Measurements from ENCODE around the gene LOXL4. TPM values are rescaled to one million over a fixed set of nuclear protein-coding genes. Genes with fewer than 3 reads are reported as not detected.
A peak's percentile ranks its signal among the peaks of the same experiment; 100 is the strongest.

The LOXL4 gene
- total RNA-seq, 1 experiment from 2014 or later, result 1.3 TPM

- TF ChIP-seq ELF1 (IDR thresholded peaks at IDR 0.05; ENCODE audit: borderline replicate concordance, low read depth), result no peak
- no peak for TF ChIP-seq POLR2A (IDR thresholded peaks at IDR 0.05; ENCODE audit: borderline replicate concordance, extremely low read depth, insufficient read depth, insufficient read length)
- no peak for TF ChIP-seq CEBPB (IDR thresholded peaks at IDR 0.05; ENCODE audit: low read depth)
- TF ChIP-seq EGR1 (IDR thresholded peaks at IDR 0.05; ENCODE audit: low read depth), result no peak
Measured at GRCh38 chr10:98309366-98310355, 41.7 kb upstream of the LOXL4 start (continued).

DNA sequence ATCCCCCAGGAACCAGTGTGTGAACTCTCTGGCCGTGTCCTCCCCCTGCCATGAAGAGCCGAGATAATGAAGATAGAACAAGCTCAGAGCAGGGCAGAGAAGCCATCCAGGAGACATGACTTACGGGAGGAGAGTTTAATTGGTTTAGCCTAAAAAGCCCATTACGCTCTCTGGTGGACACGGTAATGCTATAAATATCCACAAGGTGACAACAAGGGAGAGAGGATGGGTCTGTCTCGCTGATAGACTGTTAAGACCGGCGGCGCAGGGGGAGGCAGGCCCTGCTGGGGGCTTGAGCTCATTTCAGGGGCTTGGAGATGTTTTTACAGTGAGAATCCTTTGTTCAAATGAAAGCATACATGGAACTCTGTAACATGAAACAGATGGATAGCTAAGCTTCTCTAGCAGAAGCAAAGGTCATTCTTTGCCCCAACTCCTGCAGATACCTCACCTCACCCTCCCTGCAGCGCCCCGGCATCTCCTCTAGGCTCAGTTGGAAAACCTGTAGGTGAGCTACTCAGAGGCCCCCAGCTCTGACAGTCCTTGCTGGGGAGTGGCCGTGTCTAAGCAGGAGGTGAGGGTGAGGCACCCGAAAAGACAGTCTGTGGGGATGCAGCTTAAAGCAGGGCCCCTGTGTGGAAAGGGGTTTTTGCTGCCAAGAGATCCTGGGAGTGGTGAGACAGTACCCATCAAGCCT, 40.8 kb upstream of the LOXL4 start:
- H3K79me2 ChIP-seq (ENCODE audit: insufficient read depth, low read length), result no peaks in the 10 kb centered on the region
- H3K27me3 ChIP-seq (ENCODE audit: insufficient read depth, low read length), result no peaks in the 10 kb centered on the region
- ChIA-PET CTCF (interaction anchor here (0.8 to 2.8 kb wide), 21 partner anchors 9 to 863 kb away, joined by 3 to 36 read pairs (median 7); no protein-coding TSS in a partner anchor), POLR2A (interaction anchor here (1.1 to 1.8 kb wide), 3 partner anchors 40 to 64 kb away, joined by 3 to 10 read pairs (median 4); no protein-coding TSS in a partner anchor), RAD21 (ENCODE audit: low non-redundant PET in 1 of 2, low total read pairs in 2 of 2, uncharacterized antibody in 2 of 2, unreplicated experiment in 2 of 2) (interaction anchor here (0.6 to 2.1 kb wide), 11 partner anchors 12 to 139 kb away, joined by 3 to 9 read pairs (median 5); no protein-coding TSS in a partner anchor)
- no peaks in the 10 kb centered on the region for H4K20me1 ChIP-seq (ENCODE audit: insufficient read depth)
- peak overlapping the region; percentile 39 for H3K4me2 ChIP-seq (ENCODE audit: low read length)
- intact Hi-C loops (cut with micrococcal nuclease), result loop anchor here (1.0 to 2.0 kb wide), 4 partner anchors 47 to 394 kb away; no protein-coding TSS in a partner anchor
- no peaks in the 10 kb centered on the region for H3K36me3 ChIP-seq (ENCODE audit: control insufficient read depth in 1 of 2, insufficient read depth in 2 of 2, low read length in 2 of 2)
- H3K9me2 ChIP-seq (ENCODE audit: insufficient read depth), result no peaks in the 10 kb centered on the region
- H3K4me1 ChIP-seq (ENCODE audit: control insufficient read depth in 1 of 2, insufficient read depth in 2 of 2, low read length in 2 of 2), result peaks cover 2 to 10% of the 10 kb centered on the region in 2 experiments; a peak in 2 of 4 replicates
- no TSS peak for BruUV-seq (replicated peaks)
- H3K9me3 ChIP-seq (ENCODE audit: control insufficient read depth in 1 of 2, insufficient read depth in 1 of 2, low read depth in 1 of 2, low read length in 2 of 2), result no peaks in the 10 kb centered on the region
- H3K4me3 ChIP-seq (replicated peaks in 1 of 2; ENCODE audit: low read depth in 1 of 2, low read length in 2 of 2), result no peak overlapping the region
- H3K27ac ChIP-seq (ENCODE audit: low read depth, low read length), result no peak overlapping the region
- no peak for TF ChIP-seq SP1 (IDR thresholded peaks at IDR 0.05; ENCODE audit: low read depth)
- peak; percentile 31; the same call in 1 of the 2 replicates for TF ChIP-seq RAD21 (IDR thresholded peaks at IDR 0.05; ENCODE audit: low read depth)
- DNase-seq (ENCODE audit: low read depth, low spot score), result no peak
- H2AFZ ChIP-seq (ENCODE audit: low read depth, low read length, poor library complexity, severe bottlenecking), result peak overlapping the region; percentile 13
- ATAC-seq, result peak; percentile 48
- H3K9ac ChIP-seq (ENCODE audit: low read length), result no peak overlapping the region
